NOMO-1 treated with DMSO at 0.1 percent for 48 hours (cell line): ENCODE data around the gene POMGNT2.

Source experiments
- DNase-seq: peaks from one replicate; lab custom pipeline; 2025; ENCODE audit not compliant: unreplicated experiment; lab: John Stamatoyannopoulos, UW

Gene POMGNT2

GRCh38 chr3:43105596-43106292, at the start of gene POMGNT2:
POMGNT2 (minus strand) TSS chr3:43106079; CDS start chr3:43081431, 24,648 bp downstream.
- peak; percentile 78 for DNase-seq

GRCh38 chr3:43154980-43155379, 49.1 kb upstream of the POMGNT2 start:
- DNase-seq, result no peak

- no peak for DNase-seq
Measured at GRCh38 chr3:43153216-43154083, 47.6 kb upstream of the POMGNT2 start.

- DNase-seq, result peak; percentile 5
Measured at GRCh38 chr3:43152649-43153048, 46.8 kb upstream of the POMGNT2 start.

- DNase-seq, result no peak
Measured at GRCh38 chr3:43148033-43148432, 42.2 kb upstream of the POMGNT2 start.

- no peak for DNase-seq
Measured at GRCh38 chr3:43146599-43146998, 40.7 kb upstream of the POMGNT2 start.

GRCh38 chr3:43144761-43145490, 39.0 kb upstream of the POMGNT2 start:
- DNase-seq, result no peak

GRCh38 chr3:43142472-43142871, 36.6 kb upstream of the POMGNT2 start:
- DNase-seq, result no peak

- no peak for DNase-seq
Measured at GRCh38 chr3:43138488-43139231, 32.8 kb upstream of the POMGNT2 start.

GRCh38 chr3:43132870-43133636, 27.2 kb upstream of the POMGNT2 start:
- DNase-seq, result no peak

- no peak for DNase-seq
Measured at GRCh38 chr3:43132193-43132592, 26.3 kb upstream of the POMGNT2 start.

GRCh38 chr3:43128464-43128863, 22.6 kb upstream of the POMGNT2 start:
- DNase-seq, result no peak

GRCh38 chr3:43126536-43126935, 20.7 kb upstream of the POMGNT2 start:
- no peak for DNase-seq

- no peak for DNase-seq
Measured at GRCh38 chr3:43123895-43124294, 18.0 kb upstream of the POMGNT2 start.

- DNase-seq, result no peak
Measured at GRCh38 chr3:43120937-43121336, 15.1 kb upstream of the POMGNT2 start.

GRCh38 chr3:43117257-43117656, 11.4 kb upstream of the POMGNT2 start:
- DNase-seq, result no peak

- DNase-seq, result no peak
Measured at GRCh38 chr3:43113671-43114070, 7.8 kb upstream of the POMGNT2 start.

GRCh38 chr3:43106293-43106628, 382 bp upstream of the POMGNT2 start:
- DNase-seq, result no peak

- no peak for DNase-seq
Measured at GRCh38 chr3:43104660-43105595, 951 bp downstream of the POMGNT2 start.
